Smooth muscle cell of the coronary artery (primary cell): ENCODE measurements around the gene CYP2W1. TPM values are rescaled to one million over a fixed set of nuclear protein-coding genes. Genes with fewer than 3 reads are reported as not detected.

Experiments used
- total RNA-seq: library from RNA; depleted of rRNA; stranded (reverse); fragments of >200 nt; gene quantifications from 2 replicates; pipeline ENCODE4 v1.2.3, GENCODE V29; 2014; ENCODE audit warnings: low replicate concordance

The CYP2W1 gene, protein sequence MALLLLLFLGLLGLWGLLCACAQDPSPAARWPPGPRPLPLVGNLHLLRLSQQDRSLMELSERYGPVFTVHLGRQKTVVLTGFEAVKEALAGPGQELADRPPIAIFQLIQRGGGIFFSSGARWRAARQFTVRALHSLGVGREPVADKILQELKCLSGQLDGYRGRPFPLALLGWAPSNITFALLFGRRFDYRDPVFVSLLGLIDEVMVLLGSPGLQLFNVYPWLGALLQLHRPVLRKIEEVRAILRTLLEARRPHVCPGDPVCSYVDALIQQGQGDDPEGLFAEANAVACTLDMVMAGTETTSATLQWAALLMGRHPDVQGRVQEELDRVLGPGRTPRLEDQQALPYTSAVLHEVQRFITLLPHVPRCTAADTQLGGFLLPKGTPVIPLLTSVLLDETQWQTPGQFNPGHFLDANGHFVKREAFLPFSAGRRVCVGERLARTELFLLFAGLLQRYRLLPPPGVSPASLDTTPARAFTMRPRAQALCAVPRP
- total RNA-seq = not detected in 2 replicates

GRCh38 chr7:983004-983615 is at the start of gene CYP2W1:
CYP2W1 (plus strand) TSS chr7:983181; CDS start chr7:983212, 31 bp downstream.

GRCh38 chr7:954330-955238 is 28.4 kb upstream of the CYP2W1 start, which contains the start of gene ADAP1:
ADAP1 (minus strand) TSS chr7:954680; CDS start chr7:954477, 203 bp downstream.

GRCh38 chr7:974820-975681 is 7.9 kb upstream of the CYP2W1 start, which contains the start of gene COX19:
COX19 (minus strand) TSS chr7:975549; CDS start chr7:975509, 40 bp downstream.

Other genes with a start within 250 kb of the CYP2W1 start
- gene SUN1, start 150.7 kb upstream of the CYP2W1 start, total RNA-seq = 131 and 176 TPM in 2 replicates
- gene GET4, start 106.6 kb upstream of the CYP2W1 start, total RNA-seq = 19.4 and 29.1 TPM in 2 replicates
- 2.3 and 4.0 TPM in 2 replicates for gene ADAP1, start 28.5 kb upstream of the CYP2W1 start, total RNA-seq
- 5.5 and 7.4 TPM in 2 replicates for gene COX19, start 7.6 kb upstream of the CYP2W1 start, total RNA-seq
- 1.3 and 6.8 TPM in 2 replicates for gene GPR146, start 61.4 kb downstream of the CYP2W1 start, total RNA-seq
- gene GPER1, start 104.9 kb downstream of the CYP2W1 start, total RNA-seq = 0.83 and 7.1 TPM in 2 replicates
- gene ZFAND2A, start 177.0 kb downstream of the CYP2W1 start, total RNA-seq = 10.1 and 28.6 TPM in 2 replicates
- not detected in 2 replicates for gene UNCX, start 249.7 kb downstream of the CYP2W1 start, total RNA-seq